ENCODE results near the gene DPP10.
"Not testable (repeated sequence)": the region's sequence is repeated elsewhere in the genome, so short reads cannot be mapped to it uniquely, and the experiment has no call there.

Gene DPP10

DNA sequence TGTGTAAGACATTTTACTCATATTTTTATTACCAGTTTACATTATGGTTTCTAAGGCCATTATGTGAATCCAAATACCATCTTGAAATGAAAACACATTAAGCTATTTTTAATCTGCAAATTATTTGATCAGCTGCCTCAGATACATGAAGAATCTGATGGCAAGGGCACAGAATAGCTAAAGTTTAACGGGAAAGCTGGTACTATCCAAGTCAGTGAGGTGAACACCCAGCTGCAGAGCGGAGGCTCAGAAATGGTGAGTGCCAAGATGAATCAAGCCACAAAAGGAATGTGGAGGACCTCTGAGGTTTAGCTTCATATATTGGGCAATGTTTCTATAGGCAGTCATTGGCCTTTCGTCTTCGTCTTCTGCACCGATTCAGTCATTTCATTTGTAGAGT is 75.1 kb downstream of the DPP10 start:
- no peak for DNase-seq

DNA sequence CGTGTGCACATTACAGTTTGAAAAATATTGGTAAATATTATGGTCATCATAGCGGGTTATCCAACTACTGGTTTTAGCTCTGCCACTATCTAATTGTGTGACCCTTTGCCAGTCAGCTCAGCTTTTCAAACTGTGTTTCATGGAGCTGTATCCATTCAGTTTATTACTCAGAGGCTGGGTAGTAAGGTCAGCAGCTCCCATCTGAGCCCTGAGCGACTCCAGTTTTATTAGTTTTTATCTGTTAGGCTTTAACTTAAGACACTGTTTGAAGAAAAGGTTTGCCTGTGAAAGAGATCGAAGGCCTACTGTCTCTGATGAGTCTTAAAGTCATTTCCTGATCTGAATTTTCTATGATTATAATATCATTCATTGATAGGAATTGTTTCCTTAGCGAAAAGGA is 76.3 kb downstream of the DPP10 start:
- DNase-seq = no peak

DNA sequence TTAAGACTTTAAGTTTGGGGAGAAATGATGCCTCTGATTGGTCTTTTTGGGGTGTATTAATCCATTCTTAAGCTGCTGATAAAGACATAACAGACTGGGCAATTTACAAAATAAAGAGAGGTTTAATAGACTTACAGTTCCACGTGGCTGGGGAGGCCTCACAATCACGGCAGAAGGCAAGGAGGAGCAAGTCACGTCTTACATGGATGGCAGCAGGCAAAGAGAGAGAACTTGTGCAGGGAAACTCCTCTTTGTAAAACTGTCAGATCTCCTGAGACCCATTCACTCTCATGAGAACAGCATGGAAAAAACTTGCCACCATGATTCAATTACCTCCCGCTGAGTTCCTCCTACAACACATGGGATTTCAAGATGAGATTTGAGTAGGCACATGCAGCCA is 80.2 kb downstream of the DPP10 start:
- not testable (repeated sequence) for DNase-seq

DNA sequence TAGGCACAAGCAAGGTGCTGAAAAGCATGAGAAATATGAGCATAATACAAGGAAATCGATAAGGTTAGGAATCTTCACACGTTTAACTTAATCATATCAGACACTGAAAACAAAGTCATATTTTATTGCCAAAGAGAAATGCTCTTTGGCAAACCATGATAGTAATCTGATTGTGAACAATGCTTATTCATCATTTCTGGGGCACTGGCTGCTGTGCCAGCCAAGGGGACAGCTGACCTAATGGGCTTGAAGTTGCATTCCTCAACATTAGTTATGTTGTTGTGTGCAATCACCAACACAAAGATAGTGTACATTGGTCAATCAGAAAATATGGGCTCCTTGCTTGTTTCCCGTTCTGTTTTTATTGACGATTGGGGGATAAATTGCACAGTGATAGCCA is 83.5 kb downstream of the DPP10 start:
- no peak for DNase-seq

DNA sequence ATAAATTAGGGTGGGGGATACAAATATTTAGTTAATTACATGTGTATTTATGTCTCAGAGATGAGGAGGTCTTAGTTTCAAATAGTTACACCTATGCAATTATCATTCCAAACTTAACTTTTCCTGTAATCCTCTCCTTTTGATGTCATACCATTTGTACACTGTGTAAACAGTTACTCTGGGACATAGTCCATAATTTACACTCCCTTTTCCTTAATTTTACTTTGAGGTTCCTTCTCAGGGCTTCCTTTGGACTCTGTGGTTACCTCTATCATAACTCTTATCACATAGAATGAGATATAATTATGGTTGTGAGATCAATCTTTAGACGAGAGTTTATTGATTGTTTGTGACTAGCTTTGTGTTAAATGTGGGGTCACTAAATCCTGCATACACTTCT is 84.4 kb downstream of the DPP10 start:
- DNase-seq = no peak

DNA sequence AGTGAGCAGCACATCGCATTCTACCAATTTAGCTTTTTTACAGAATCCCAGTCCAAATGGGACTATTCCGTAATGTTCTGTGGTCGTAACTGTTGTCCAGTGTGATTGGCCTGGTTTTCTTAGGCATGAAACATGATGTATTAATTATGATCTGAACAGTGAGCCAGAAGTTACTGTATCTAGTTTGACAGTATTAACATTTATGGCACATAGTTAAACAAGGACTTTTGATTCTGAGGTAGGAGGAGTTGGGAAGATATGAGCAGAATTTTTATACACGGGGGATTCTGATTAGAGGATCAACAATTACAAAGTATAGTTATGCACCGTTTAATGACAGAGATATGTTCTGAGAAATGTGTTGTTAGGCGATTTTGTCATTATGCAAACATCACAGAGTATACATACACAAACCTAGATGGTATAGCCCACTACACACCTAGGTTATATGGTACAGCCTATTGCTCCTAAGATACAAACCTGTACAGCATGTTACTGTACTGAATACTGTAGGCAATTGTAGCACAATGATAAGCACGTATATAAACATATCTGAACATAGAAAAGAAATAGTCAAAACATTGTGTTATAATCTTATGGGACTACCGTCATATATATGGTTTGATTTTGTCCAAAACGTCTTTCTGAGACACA is 85.0 kb downstream of the DPP10 start:
- no peak for DNase-seq

DNA sequence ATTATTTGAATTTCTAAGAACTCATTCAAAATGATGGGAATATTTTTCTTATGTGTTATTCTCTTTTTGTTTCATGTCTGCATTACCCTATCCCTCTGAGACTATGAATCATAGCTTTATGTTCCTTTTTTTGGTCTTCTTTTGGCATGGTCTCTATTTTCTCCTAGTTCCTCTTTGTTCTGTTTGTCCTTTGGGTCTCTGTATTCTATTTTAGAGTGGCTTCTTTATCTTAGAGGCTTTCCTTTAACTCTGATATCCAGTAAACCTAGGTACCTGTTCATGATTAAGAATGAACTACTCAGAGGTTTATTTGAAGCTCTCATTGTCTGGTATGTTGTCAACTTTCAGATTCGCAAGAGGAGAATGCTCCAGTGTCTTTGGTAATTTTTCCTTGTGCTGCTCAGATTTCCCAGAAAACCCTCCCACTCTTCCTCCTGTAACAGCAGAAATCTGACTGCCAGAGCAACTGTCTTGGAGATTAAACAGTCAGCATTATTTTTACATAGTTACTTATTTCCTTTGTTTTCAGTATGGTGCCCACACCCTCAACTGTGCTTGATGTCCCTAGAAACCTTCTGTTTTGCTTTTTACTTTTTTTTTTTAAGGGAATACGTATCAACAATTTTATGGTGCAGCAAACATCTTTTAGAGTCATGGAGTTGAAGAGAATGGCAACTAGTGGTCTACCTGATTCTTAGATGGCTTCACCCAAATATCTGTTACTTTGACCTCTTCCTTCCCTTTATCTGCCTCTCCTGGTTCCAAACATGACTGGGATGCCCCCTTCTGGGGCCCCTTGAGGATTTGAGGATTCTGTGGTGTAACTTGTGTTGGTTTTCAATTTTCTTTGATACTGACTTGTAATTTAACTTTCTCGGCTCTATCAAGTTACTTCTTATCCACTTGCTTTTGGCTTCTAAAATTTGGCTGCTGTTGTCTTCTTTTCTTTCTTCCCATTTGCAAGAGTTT is 92.0 kb downstream of the DPP10 start:
- DNase-seq = no peak

DNA sequence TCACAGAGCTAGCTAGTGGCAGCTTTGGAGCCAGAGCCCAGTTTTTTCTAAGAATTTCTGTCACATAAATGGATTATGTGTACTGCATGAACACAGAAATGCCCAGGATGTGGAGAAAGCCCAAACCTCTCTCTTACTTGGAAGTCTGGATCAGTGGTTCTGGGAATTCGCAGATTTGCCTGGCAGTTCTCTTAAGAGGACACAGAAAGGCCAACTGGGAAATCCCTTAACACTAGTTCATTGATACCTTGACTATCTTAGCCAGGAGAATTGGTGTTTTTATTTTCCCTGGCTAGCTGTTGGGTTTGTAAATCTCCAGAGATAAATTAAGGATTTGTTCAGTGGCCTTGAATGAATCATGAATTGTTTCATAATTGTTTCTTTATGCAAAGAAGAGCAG is 95.3 kb downstream of the DPP10 start:
- no peak for DNase-seq

DNA sequence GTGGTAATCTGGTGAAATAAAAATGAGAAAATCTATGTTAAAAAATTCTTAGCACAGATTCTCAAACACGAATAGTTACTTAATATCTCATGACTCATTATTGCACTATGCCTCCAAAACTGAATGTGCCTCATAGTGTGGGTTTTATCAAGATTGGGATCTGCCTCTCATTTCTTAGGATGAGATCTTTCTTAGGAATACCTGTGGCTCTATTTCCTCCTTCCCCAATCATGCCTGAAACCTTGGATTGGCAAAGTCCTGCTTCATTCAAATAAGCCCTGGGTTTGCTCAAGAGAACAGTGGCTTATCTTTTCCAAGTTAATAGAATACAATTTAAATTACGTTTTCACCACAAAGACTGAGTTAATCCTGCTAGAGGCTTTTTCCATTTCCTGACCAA is 100.3 kb downstream of the DPP10 start:
- no peak for DNase-seq

DNA sequence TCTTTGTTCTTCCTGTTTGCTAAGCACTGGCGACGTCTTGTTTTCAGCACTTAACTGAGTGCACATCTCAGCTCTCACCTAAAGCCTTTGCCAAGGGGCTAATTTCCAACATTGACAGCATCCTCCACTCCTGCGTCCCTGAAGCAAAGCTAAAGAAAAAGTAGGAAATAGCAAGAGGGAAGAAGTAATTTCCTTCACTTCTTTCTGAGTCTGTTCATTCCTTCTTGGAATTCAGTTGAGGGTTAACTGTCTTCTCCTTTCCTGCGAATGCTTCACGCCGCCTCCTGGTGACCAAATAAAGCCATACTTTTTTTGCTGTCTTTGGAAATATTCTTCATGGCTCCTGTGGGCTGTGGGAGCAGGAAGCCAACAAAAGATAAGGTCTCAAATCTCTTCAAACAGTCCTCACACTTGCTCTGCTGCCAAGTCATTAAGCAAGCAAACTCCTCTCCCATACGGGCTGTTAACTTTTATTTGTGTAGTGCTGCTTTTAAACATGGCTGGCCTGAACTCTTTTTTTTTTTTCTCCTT is 100.9 kb downstream of the DPP10 start:
- DNase-seq = no peak

DNA sequence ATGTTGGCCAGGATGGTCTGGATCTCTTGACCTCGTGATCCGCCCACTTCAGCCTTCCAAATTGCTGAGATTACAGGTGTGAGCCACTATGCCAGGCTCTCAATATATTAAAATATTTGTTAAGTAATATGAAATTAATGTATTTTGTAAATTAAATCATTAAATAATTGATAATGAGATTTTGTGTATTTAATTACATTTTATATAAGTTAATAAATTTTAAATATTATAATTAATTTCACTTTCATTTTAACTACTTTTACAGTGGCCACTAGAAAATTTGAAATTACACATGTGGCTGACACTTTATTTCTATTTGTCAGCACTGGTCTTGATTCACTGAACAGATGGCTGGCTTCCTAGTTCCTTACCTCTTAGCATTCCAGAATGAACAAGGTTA is 102.6 kb downstream of the DPP10 start:
- no peak for DNase-seq

DNA sequence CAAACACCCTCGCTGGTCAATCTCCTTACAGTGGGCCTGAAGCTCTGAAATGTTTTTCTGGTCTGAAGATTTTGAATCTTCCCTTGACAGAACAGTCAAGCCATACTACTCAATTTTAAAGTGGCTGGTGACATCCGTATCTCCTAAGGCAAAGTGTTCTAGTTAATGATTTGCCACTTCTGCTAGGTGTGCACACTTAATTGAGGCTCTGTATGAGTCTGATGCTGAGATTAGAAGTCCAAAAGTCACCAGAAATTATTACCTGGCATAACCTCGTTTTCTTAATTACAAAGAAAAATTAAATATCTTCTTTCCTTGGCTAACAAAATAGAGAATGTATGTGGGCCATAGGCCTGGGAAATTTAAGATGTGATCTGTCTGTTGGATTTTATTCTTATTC is 104.1 kb downstream of the DPP10 start:
- DNase-seq = no peak

DNA sequence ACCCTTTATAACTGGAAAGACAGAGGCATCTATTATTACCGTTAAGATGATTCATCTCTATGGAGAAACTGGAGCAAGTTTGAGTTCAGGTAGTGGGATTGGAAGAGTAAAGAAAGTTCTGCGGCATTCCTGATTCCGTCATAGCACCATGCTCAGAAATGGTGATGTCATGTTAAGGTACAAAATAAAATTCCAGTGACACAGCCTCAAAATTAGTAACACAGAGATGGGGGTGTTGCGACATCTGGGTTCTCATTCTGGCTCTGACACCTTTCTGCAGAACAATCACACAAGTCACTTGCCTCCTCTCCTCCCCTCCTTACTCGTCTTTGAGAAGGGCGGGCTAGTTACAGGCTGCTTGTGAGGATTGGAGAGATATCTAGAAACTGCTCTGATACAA is 105.7 kb downstream of the DPP10 start:
- no peak for DNase-seq

DNA sequence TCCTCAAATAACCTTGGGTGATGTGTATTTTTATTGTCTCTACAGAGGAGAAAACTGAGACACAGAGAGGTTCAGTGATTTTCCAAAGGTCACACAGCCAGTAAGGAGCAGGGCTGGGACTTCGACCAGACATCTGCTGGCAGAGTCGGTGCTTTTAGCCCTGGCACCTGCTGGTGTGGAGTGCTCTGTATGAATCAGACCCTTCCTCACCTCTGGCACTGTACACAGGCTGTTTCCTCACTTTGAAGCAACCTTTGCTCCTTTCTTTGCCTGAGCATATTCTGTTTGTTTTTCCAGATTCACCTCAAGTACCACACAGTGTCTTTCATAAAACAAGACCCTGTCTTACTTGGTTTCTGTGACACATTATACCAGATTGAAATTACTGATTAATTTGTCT is 107.9 kb downstream of the DPP10 start:
- no peak for DNase-seq

DNA sequence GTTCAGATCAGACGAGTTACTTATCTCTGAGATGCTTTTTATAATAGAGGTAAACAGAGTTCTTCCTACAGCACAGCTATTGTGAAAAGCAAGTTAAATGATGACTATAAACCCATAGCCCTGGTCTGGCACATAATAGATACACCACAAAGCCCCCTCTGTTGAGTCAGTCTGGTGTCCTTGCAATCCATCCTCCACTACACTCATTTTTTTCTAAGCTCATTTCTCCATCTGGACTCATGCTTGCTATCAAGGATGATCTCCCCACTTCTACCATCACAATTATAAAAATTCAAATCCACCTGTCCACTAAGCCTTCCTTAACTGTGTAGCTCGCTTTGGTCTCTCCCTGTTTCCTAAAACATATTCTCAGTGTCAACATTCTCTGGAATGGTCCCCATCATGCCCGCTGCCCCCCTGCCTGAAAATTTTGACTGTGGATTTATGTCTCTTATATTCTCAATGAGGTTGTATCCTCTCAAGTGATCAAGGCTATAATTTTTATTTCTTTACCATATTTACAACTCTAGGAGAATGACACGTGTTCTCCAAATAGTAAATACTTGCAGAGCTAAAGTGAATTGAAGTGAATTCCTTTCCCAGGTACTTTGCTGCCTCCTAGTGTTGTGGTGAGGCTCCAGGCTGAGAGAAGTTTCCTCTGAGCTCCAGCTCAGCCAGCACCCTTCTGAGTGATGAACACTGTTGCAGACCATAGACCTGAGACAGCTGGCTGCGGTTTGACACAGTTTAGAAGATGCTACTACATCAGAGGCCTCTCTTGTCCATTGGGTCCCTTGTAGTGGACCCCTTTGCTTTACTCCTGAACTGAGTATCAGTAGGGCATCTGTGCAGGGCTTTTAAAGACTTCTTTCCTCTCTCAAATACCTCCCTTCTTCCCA is 108.7 kb downstream of the DPP10 start:
- peak; percentile 64 for DNase-seq

DNA sequence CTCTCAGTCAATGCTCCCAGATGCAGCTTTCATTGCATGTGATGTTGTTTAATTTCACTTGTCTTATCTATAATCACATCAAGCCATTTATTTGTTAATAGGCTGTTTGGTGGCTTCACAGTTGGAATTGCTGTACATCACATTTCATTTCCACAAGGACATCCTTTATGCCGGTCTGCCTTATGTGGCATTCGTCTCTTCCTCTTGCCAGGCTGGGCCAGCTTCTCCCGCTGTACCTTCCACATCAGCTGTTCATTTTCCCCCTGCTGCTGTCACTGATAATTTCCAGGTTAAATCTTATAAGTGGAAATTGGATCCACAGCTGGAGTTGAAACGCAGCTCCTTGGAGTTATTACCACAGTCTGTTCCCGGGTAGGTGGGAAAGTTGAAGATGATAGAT is 110.6 kb downstream of the DPP10 start:
- DNase-seq = no peak

DNA sequence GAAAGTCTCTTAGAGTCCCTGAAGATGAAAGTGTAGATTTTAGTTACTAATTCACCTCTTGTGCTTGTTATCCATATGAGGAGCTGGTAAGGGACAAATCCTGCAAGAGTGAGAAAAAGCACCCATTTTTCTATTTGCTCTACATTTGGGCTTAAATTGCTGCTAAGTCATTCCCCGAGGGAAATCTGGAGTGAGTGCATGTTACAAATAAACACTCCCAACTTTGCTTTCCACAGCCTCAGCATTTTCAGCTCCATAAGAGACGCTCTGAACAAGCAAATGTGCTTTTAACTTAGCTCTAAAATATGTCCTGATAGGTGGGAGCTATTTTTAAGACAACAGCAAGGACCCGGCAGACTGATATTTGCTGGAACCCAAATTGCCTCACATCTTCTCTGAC is 126.7 kb downstream of the DPP10 start:
- DNase-seq = no peak

DNA sequence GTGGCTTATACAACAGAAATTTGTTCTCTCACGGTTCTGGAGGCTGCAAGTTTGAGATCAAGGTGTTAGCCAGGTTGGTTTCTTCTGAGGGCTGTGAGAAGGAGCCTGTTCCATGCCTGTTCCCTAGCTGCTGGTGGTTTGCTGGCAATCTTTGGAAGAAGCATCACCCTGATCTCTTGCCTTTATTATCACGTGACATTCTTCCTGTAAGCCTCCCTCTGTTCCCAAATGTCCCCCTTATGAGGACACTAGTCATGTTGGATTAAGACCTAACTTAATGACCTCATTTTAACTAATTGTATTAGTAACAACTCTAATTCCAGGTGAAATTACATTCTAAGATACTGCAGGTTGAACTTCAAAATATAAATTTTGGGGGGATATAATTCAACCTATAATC is 135.2 kb downstream of the DPP10 start:
- DNase-seq = no peak

DNA sequence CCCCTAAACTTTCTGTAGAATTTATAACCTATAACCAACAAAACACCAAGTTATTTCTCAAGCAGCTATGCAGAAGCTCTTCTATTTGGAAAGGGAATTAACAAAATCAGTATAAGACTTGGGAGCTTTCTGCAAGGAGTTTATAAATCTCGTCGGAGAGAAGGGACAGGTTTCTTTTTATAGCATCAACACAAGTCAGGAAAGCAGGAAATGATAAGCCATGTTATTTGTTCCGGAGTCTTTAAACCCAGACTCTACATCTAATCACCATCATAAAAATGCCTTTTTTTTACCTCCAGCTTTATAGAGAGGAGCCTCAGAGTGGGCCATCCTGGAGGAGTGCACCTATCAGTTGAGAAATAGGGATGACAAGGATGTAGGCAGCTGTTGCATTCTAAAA is 137.1 kb downstream of the DPP10 start:
- no peak for DNase-seq

DNA sequence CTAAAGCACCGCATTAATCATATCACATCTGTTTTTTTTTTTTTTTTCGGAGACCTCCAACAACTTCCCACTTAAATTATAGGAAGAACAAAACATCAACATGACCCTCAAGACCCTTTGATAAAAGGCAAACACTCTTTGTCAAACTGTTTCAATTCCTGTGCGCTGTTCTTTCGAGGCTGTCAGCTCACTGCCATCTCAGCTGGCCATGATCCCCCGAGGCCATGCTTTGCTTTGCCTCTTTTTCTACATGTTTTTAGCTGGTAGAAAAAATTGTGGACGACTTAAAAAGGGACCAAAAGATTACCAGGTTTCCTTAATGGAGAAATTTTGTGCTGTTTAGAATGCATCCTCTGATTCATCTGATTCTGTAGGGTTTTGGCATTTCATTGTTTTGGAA is 138.2 kb downstream of the DPP10 start:
- no peak for DNase-seq

DNA sequence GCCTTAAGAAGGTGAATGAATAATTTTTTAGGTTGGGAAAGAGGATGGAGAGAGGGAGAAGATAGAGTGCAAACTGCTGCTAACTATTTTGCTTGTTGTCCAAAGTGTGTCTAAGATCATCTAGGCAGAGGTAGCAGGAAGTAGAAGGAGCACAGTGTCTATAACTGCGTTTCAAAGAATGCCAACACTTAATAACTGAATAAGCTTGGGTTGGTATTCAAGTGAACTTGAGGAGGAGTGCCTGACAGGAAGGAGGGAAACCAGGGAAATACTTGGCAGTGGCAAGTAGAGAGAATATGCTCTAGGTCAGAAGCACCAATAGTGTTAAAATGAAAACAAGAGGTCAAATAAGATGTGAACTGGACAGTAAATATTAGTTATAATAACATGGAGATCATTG is 155.9 kb downstream of the DPP10 start:
- no peak for DNase-seq

DNA sequence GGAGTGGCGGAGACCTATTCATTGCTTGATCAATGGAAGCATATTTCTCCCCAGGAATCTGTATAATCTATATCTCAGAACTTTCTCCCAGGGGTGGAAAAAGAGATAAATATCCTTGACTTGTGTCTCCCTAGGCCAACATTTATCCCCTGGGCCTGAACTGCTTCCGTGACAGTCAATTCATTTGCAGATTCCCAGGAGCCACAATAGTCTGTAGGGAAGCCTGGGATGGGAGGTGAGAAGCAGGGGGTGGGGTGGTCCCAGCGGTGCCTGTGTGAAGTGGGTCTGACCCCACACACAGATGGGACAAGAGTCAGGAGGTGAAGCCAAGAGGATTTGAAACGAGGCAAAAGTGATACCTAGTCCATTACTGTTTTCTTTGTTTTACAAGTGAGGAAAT is 166.8 kb downstream of the DPP10 start:
- DNase-seq = no peak

DNA sequence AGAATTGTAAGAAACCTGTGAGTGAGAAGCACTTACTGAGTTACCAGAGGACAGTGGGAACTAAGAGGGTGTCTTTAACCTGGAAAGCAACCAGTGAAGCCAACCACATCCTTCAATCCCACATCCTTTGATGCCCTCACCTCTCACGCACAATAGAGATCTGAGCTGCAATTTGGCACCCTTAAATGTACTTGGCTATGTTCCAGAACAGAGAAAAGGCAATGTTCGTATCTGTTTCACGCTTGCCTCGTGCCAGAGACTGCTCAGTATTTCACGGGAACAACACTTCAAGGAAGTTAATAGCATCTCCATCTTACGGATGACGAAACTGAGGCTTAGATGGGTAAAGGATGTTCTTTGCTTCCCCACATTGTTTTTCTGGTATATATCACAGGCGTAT is 167.4 kb downstream of the DPP10 start:
- no peak for DNase-seq
